Fibroblast of skin of left biceps (primary cell): ENCODE data around the gene INTS4.
A peak's percentile ranks its signal among the peaks of the same experiment; 100 is the strongest.
"Not testable (repeated sequence)": the region's sequence is repeated elsewhere in the genome, so short reads cannot be mapped to it uniquely, and the experiment has no call there.

Experiments
- DNase-seq, 2 experiments: peaks; one replicate each; pipeline ENCODE4 v3.0.0-alpha.2; 2013; ENCODE audit warnings: low read depth in 2 of 2

The INTS4 gene

DNA sequence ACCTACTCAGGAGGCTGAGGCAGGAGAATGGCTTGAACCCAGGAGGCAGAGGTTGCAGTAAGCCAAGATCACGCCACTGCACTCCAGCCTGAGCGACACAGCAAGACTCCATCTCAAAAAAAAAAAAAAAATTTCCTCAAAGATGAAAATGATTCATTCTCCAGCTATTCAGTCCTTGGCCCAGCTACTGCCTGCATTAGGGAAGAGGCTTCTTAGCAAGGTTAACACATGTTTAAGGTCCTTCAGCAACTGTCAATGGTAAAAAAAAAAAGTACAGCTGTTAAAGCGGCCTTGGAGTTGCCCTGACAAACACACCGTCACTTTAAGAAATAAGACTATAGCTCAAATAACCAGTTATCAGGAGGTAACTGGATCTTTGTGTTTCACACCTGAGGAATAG, 116.2 kb downstream of the INTS4 start:
- DNase-seq = peak; percentile 64 to 68

DNA sequence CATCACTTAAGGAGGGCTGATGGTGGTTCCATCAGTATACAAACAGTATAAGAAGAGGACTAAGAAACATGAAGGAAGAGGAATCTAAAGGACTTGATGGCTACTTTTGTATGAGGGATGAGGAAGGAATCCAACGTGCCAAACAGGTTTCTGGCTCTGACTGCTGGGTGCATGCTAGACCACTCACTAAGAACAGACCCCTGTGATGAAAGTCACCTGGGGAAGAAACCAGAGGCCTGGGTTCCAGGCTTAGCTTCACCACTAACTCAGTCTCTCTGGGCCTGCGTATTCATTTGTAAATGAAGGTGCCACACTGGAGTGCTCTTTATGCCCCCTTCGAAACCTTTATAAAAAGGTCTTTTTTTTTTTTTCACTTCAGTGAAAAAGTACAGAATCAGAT, 118.4 kb downstream of the INTS4 start:
- no peak for DNase-seq

GRCh38 chr11:77874206-77874605, 120.3 kb downstream of the INTS4 start:
- no peak for DNase-seq

- no peak for DNase-seq
These were observed 121.1 kb downstream of the INTS4 start for GRCh38 chr11:77873345-77873744.

GRCh38 chr11:77871855-77872254, 122.6 kb downstream of the INTS4 start:
- no peak for DNase-seq

- no peak for DNase-seq
These were observed 125.7 kb downstream of the INTS4 start for GRCh38 chr11:77868744-77869143.

DNA sequence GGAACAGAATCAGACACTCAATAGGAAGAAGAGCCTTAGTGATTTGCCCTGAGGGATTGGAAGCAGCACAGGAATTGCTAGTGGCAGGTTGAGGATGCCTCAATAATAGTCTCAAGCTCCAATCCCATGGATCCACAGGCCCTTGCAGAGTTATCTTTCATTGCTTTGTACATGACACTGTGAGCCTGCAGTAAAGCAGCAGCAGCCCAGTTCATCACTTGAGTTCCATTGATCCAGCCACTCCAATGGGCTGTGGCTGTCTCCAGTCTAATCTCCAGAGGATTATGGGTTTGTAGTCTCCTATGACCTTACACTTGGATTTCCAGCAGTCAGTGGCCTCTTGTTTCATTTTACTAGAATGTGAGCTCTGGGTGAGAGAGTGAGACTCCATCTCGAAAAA, 128.1 kb downstream of the INTS4 start:
- no peak for DNase-seq

GRCh38 chr11:77865805-77866204, 128.7 kb downstream of the INTS4 start:
- no peak for DNase-seq

DNA sequence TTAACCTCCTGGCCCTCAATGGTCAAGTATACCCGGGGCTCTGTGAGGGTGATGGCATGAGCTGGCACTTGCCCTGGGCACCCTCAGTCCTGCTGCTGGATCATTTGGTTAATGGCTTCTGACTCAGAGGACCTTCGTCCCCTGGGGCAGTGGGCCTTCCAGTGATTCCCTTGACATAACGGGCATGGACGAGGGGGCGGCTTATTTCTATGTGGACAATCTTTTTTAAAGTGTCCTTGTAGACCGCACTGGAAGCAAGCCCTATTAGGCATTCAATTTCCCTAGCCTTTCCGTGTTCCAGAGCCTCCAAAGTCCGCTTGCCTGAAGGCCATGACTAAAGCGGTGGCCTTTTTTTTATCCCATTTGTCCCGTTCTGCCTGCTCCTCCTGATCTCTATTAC, 133.0 kb downstream of the INTS4 start:
- not testable (repeated sequence) for DNase-seq

- DNase-seq = not testable (repeated sequence)
These were observed 136.5 kb downstream of the INTS4 start for GRCh38 chr11:77857906-77858457.

DNA sequence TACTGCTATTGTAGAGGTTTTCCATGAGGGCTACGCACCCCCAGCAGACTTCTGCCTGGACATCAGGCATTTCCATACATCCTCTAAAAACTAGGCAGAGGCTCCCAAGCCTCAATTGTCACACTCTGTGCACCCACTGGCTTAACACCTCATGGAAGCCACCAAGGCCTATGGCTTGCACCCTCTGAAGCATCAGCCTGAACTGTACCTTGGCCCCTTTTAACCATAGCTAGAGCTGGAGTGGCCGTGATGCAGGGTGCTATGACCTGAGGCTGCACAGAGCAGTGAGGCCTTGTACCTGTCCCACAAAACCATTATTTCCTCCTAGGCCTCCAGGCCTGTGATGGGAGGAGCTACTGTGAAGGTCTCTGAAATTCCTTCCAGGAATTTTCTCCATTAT, 139.6 kb downstream of the INTS4 start:
- DNase-seq = no peak

DNA sequence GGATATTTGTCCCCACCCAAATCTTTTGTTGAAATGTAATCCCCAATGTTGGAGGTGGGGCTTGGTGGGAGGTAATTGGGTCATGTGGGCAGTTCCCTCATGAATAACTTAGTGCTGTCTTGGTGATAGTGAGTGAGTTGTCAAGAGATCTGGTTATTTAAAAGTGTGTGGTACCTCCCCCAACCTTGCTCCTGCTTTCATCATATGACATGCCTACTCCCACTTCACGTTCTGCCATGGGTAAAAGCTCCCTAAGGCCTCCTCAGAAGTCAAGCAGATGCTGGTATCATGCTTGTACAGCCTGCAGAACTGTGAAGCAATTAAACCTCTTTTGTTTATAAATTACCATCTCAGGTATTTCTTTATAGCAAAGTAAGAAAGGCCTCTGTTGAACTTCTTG, 143.0 kb downstream of the INTS4 start:
- no peak for DNase-seq

DNA sequence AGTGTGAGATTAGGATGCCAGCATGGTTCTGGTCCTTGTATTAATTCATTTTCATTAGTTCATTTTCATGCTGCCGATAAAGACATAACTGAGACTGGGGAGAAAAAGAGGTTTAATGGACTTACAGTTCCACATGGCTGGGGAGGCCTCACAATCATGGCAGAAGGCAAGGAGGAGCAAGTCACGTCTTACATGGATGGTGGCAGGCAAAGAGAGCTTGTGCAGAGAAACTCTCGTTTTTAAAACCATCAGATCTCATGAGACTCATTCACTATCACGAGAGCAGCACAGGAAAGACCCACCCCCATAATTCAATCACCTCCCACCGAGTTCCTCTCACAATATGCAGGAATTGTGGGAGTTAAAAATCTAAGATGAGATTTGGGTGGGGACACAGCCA, 150.8 kb downstream of the INTS4 start:
- DNase-seq = not testable (repeated sequence)

DNA sequence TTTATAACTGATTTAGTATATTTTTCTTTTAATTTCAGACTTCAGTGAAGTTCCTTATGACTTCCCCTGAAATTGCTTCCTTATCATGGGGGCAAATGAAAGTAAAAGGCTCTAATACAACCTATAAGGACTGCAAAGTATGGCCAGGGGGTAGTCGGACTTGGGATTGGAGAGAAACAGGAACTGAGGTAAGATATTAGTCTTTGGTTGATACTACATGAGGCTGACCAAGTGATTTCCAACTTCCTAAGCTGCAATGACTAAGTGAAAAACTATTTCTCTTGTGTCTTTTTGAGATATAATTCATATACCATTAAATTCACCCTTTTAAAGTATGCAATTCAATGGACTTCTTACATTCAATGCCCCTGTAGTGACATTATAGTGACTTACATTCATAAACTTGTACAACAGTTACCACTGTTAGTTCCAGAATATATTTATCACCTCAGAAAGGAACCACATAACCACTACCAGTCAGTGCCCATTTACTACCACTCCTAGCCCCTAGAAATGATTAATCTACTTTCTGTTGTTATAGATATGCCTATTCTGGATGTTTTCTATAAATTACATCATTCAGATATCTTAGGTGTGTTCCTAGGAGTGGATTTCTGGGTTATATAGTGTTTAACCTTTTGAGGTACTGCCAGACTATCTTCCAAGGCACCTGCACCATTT, 151.9 kb downstream of the INTS4 start:
- no peak for DNase-seq

DNA sequence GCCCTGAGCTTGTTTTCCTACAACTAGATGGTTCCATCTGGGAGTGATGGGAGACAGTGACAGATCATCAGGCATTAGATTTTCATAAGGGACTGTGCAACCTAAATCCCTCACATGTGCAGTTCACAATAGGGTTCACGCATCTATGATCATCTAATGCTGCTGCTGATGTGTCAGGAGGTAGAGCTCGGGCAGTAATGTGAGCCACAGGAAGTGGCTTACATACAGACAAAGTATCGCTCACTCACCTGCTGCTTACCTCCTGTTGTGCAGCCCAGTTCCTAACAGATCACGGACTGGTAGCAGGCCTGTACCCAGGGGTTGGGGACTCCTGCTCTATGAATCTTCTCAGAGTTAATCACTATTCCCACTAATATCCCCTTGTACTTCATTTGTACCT, 161.2 kb downstream of the INTS4 start:
- no peak for DNase-seq

DNA sequence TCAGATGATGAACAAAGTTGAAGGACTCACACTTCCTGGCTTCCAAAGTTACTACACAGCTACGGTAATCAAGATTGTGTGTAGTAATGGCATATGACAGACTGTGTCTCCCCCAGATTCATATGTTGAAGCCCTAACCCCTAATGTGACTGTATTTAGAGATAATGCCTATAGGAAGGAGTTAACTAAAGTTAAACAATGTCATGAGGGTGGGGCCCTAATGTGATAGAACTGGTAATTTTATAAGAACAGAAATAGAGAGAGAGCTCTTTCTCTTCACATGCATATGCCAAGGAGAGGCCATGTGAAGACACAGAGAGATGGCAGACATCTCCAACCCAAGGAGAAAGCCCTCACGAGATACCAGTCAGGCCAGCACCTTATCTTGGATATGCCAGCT, 165.5 kb downstream of the INTS4 start:
- no peak for DNase-seq
